HepG2 (cell line): ENCODE results near the gene RSL1D1. TPM values are rescaled to one million over a fixed set of nuclear protein-coding genes. Genes with fewer than 3 reads are reported as not detected.

ENCODE experiments used
- ARNT ChIP-seq: fragments of 450-650 bp; IDR thresholded peaks from 2 replicates; pipeline ENCODE4 v1.6.1; 2017
- ATF5 ChIP-seq: sonication (generic); formaldehyde crosslinking; IDR thresholded peaks from 2 replicates; pipeline ENCODE4 v1.4.0; 2020; ENCODE audit warnings: mild to moderate bottlenecking, low read depth, missing genetic modification reagents
- CAMTA2 ChIP-seq: sonication (generic); formaldehyde crosslinking; IDR thresholded peaks from 2 replicates; pipeline ENCODE4 v1.4.0; 2020; ENCODE audit warnings: mild to moderate bottlenecking, missing genetic modification reagents, borderline replicate concordance
- DNMT1 ChIP-seq: sonication (generic); formaldehyde crosslinking; IDR thresholded peaks from 2 replicates; pipeline ENCODE4 v1.5.1; 2020; ENCODE audit warnings: mild to moderate bottlenecking, missing genetic modification reagents
- EEA1 ChIP-seq: sonication (generic); formaldehyde crosslinking; IDR thresholded peaks from 2 replicates; pipeline ENCODE4 v1.5.1; 2020; ENCODE audit warnings: mild to moderate bottlenecking, missing genetic modification reagents, borderline replicate concordance
- ESRRA ChIP-seq: sonication (generic); formaldehyde crosslinking; IDR thresholded peaks from 2 replicates; pipeline ENCODE4 v1.5.1; 2020; ENCODE audit warnings: mild to moderate bottlenecking, low read depth, missing genetic modification reagents
- FOXC1 ChIP-seq: sonication (generic); formaldehyde crosslinking; IDR thresholded peaks from 2 replicates; pipeline ENCODE4 v1.8.0; 2022; ENCODE audit warnings: mild to moderate bottlenecking, missing genetic modification reagents, borderline replicate concordance
- IRF2 ChIP-seq: IDR thresholded peaks from 2 replicates; pipeline ENCODE4 v1.6.1; 2018; ENCODE audit warnings: missing genetic modification reagents, missing compliant biosample characterization
- KDM4B ChIP-seq: sonication (generic); formaldehyde crosslinking; IDR thresholded peaks from 2 replicates; pipeline ENCODE4 v1.4.0; 2020; ENCODE audit warnings: missing genetic modification reagents
- MBNL3 ChIP-seq: fragments of 250-450 bp; sonication (Bioruptor Pico); conservative IDR thresholded peaks from 2 replicates; pipeline ENCODE4 v1.8.0; 2022; ENCODE audit warnings: mild to moderate bottlenecking, inconsistent platforms
- MIER2 ChIP-seq: IDR thresholded peaks from 2 replicates; pipeline ENCODE4 v1.6.1; 2016; ENCODE audit warnings: missing biosample characterization, missing genetic modification reagents
- NFRKB ChIP-seq: fragments of 450-650 bp; IDR thresholded peaks from 2 replicates; pipeline ENCODE4 v1.6.1; 2017
- PHF20 ChIP-seq: sonication (generic); formaldehyde crosslinking; IDR thresholded peaks from 2 replicates; pipeline ENCODE4 v1.5.0; 2020; ENCODE audit warnings: mild to moderate bottlenecking, missing genetic modification reagents
- REPIN1 ChIP-seq: sonication (generic); formaldehyde crosslinking; IDR thresholded peaks from 2 replicates; pipeline ENCODE4 v1.8.0; 2022; ENCODE audit warnings: missing genetic modification reagents, low read depth, mild to moderate bottlenecking, borderline replicate concordance
- SRY ChIP-seq: sonication (generic); formaldehyde crosslinking; IDR thresholded peaks from 2 replicates; pipeline ENCODE4 v1.8.0; 2022; ENCODE audit warnings: mild to moderate bottlenecking, missing genetic modification reagents
- TBX2 ChIP-seq: sonication (generic); formaldehyde crosslinking; IDR thresholded peaks from 2 replicates; pipeline ENCODE4 v1.5.0; 2020; ENCODE audit warnings: missing genetic modification reagents, mild to moderate bottlenecking, borderline replicate concordance
- XRCC5 ChIP-seq: fragments of 200-400 bp; formaldehyde crosslinking; optimal IDR thresholded peaks from 2 replicates; pipeline ENCODE3; 2017; ENCODE audit warnings: mild to moderate bottlenecking, low read length
- ZBTB26 ChIP-seq: IDR thresholded peaks from 2 replicates; pipeline ENCODE4 v1.6.1; 2016; ENCODE audit warnings: missing compliant biosample characterization, missing genetic modification reagents, borderline replicate concordance
- ZBTB38 ChIP-seq: sonication (generic); formaldehyde crosslinking; IDR thresholded peaks from 2 replicates; pipeline ENCODE4 v1.5.1; 2020; ENCODE audit warnings: mild to moderate bottlenecking, missing genetic modification reagents
- ZC3H4 ChIP-seq: sonication (generic); formaldehyde crosslinking; IDR thresholded peaks from 2 replicates; pipeline ENCODE4 v1.4.0; 2020; ENCODE audit warnings: missing genetic modification reagents, borderline replicate concordance
- ZFP90 ChIP-seq: sonication (generic); formaldehyde crosslinking; IDR thresholded peaks from 2 replicates; pipeline ENCODE4 v1.8.0; 2022; ENCODE audit warnings: missing genetic modification reagents, mild to moderate bottlenecking, inconsistent platforms, borderline replicate concordance
- ZNF33B ChIP-seq: sonication (generic); formaldehyde crosslinking; IDR thresholded peaks from 2 replicates; pipeline ENCODE4 v1.5.1; 2020; ENCODE audit warnings: mild to moderate bottlenecking, missing genetic modification reagents
- ZNF510 ChIP-seq: sonication (generic); formaldehyde crosslinking; IDR thresholded peaks from 2 replicates; pipeline ENCODE4 v1.4.0; 2020; ENCODE audit warnings: low read depth, mild to moderate bottlenecking, missing genetic modification reagents
- ZNF512B ChIP-seq: sonication (generic); formaldehyde crosslinking; IDR thresholded peaks from 2 replicates; pipeline ENCODE4 v1.5.1; 2020; ENCODE audit warnings: missing genetic modification reagents, mild to moderate bottlenecking, borderline replicate concordance
- ZNF740 ChIP-seq: sonication (generic); formaldehyde crosslinking; IDR thresholded peaks from 2 replicates; pipeline ENCODE4 v1.4.0; 2020; ENCODE audit warnings: missing genetic modification reagents
- polyA plus RNA-seq, 8 experiments: library from polyadenylated mRNA; depleted of rRNA in 3 of 8; stranded (reverse) in 7 of 8; unstranded in 1 of 8; fragments of >200 nt; fragmentation: Illumina TruSeq in 4 of 8; extraction: Trizol in 4 of 8; gene quantifications; 2 replicates each; pipeline versions ENCODE4 v1.2.1 to v1.2.3, GENCODE V29; 2011 to 2016; ENCODE audit warnings: low read depth in 4 of 8, missing spikeins in 1 of 8, mixed read lengths in 1 of 8; ENCODE audit not compliant: insufficient read depth in 1 of 8
- total RNA-seq, 5 experiments: library from RNA; depleted of rRNA; stranded (reverse); fragments of >200 nt; fragmentation: Illumina TruSeq; extraction: Trizol; gene quantifications; 2 replicates each; pipeline ENCODE4 v1.2.3, GENCODE V29; 2016; ENCODE audit warnings: low read depth in 1 of 5

The RSL1D1 gene
- total and polyA plus RNA-seq, 2 of the 13 experiments (the other 11 are each of a cell fraction or from before 2014, with no cell fraction given): 187 to 343 TPM

- no peak; the same call in 1 of the 2 replicates for TF ChIP-seq ZNF512B (CRISPR knock-in tag)
- peak; percentile 61; the same call in 1 of the 2 replicates for TF ChIP-seq CAMTA2 (CRISPR knock-in tag)
- no peak for TF ChIP-seq IRF2 (CRISPR knock-in tag)
- TF ChIP-seq MIER2: 0 out of 2 replicates have a peak, but pooled peaks have one; percentile 8
- 0 out of 2 replicates have a peak, but pooled peaks have one; percentile 54 for TF ChIP-seq ZNF510 (CRISPR knock-in tag)
- no peak for TF ChIP-seq REPIN1
- peak; percentile 50; the same call in 1 of the 2 replicates for TF ChIP-seq ATF5 (CRISPR knock-in tag)
- TF ChIP-seq ZBTB26 (CRISPR knock-in tag): no peak
- peak; percentile 85; the same call in 1 of the 2 replicates for TF ChIP-seq SRY (CRISPR knock-in tag)
- peak; percentile 76; the same call in 1 of the 2 replicates for TF ChIP-seq ZFP90 (CRISPR knock-in tag)
- TF ChIP-seq MBNL3 (CRISPR knock-in tag): 0 out of 2 replicates have a peak, but pooled peaks have one; percentile 53
- no peak for TF ChIP-seq EEA1 (CRISPR knock-in tag)
- no peak for TF ChIP-seq DNMT1
- peak; percentile 53; the same call in 1 of the 2 replicates for TF ChIP-seq ESRRA (CRISPR knock-in tag)
- TF ChIP-seq ZNF740 (CRISPR knock-in tag): 0 out of 2 replicates have a peak, but pooled peaks have one; percentile 50
- no peak for TF ChIP-seq ZNF33B (CRISPR knock-in tag)
- TF ChIP-seq ZC3H4 (CRISPR knock-in tag): no peak
- TF ChIP-seq XRCC5: peak; percentile 86
- no peak for TF ChIP-seq NFRKB
- TF ChIP-seq ZBTB38 (CRISPR knock-in tag): peak; percentile 69; the same call in 1 of the 2 replicates
- TF ChIP-seq PHF20 (CRISPR knock-in tag): peak; percentile 64
- 0 out of 2 replicates have a peak, but pooled peaks have one; percentile 33 for TF ChIP-seq FOXC1 (CRISPR knock-in tag)
- TF ChIP-seq TBX2 (CRISPR knock-in tag): no peak
- TF ChIP-seq KDM4B: no peak
- no peak for TF ChIP-seq ARNT
These were observed 54.8 kb downstream of the RSL1D1 start (continued) for GRCh38 chr16:11796227-11797165.
